ENCODE results near the gene DGKB. TPM values are rescaled to one million over a fixed set of nuclear protein-coding genes. Genes with fewer than 3 reads are reported as not detected.

Gene DGKB
- total RNA-seq, 1 experiment from 2014 or later: not detected

- DNase-seq (ENCODE audit: low read depth, low spot score) (no peak), ATAC-seq (no peak)
- Histone ChIP-seq H3K9me3 (ENCODE audit: control insufficient read depth, insufficient read depth, low read depth, low read length) (no peaks in the 10 kb centered on the region), H3K36me3 (ENCODE audit: control insufficient read depth, insufficient read depth, low read length) (no peaks in the 10 kb centered on the region), H3K27ac (ENCODE audit: low read length) (no peak overlapping the region), H3K27me3 (ENCODE audit: control insufficient read depth, insufficient read depth, low read length) (no peaks in the 10 kb centered on the region), H3K4me1 (ENCODE audit: control insufficient read depth, insufficient read depth, low read length) (no peaks in the 10 kb centered on the region), H3K4me3 (ENCODE audit: low read depth in 2 of 2, low read length in 2 of 2) (no peak overlapping the region)
- in situ Hi-C loops (cut with HindIII; ENCODE audit: low pct_unique_long_range_greater_than_20kb, low sequenced_read_pairs): no loop called here
- CTCF ChIA-PET: no interaction called here
- no peak for TF ChIP-seq CTCF (IDR thresholded peaks at IDR 0.05)
- TF ChIP-seq SIN3A (IDR thresholded peaks at IDR 0.05; ENCODE audit: borderline replicate concordance, insufficient read depth, low read depth, low read length): no peak
- TF ChIP-seq REST (IDR thresholded peaks at IDR 0.05; ENCODE audit: insufficient read depth in 1 of 2, low read depth in 2 of 2, low read length in 1 of 2): no peak
- no peak for TF ChIP-seq POLR2AphosphoS5 (IDR thresholded peaks at IDR 0.05; ENCODE audit: low read depth, low read length)
- TF ChIP-seq TCF7L2 (IDR thresholded peaks at IDR 0.05; ENCODE audit: low read depth, low read length): no peak
- POLR2A ChIA-PET: no interaction called here
- BruUV-seq (replicated peaks): no TSS peak
- intact Hi-C loops (cut with micrococcal nuclease; ENCODE audit: unreplicated experiment): no loop called here
These were observed 561.3 kb downstream of the DGKB start for GRCh38 chr7:14341200-14341775.

- Histone ChIP-seq H3K27me3 (ENCODE audit: control insufficient read depth, insufficient read depth, low read length) (no peaks in the 10 kb centered on the region), H3K27ac (ENCODE audit: low read length) (no peak overlapping the region), H3K4me1 (ENCODE audit: control insufficient read depth, insufficient read depth, low read length) (no peaks in the 10 kb centered on the region), H3K36me3 (ENCODE audit: control insufficient read depth, insufficient read depth, low read length) (no peaks in the 10 kb centered on the region), H3K4me3 (ENCODE audit: low read depth in 2 of 2, low read length in 2 of 2) (no peak overlapping the region), H3K9me3 (ENCODE audit: control insufficient read depth, insufficient read depth, low read depth, low read length) (no peaks in the 10 kb centered on the region)
- ChIA-PET POLR2A (no interaction called here), CTCF (no interaction called here)
- in situ Hi-C loops (cut with HindIII; ENCODE audit: low pct_unique_long_range_greater_than_20kb, low sequenced_read_pairs): no loop called here
- ATAC-seq: no peak
- no peak for DNase-seq (ENCODE audit: low read depth, low spot score)
- BruUV-seq (replicated peaks): no TSS peak
- TF ChIP-seq CTCF (IDR thresholded peaks at IDR 0.05): no peak
- TF ChIP-seq POLR2AphosphoS5 (IDR thresholded peaks at IDR 0.05; ENCODE audit: low read depth, low read length): no peak
- TF ChIP-seq REST (IDR thresholded peaks at IDR 0.05; ENCODE audit: insufficient read depth in 1 of 2, low read depth in 2 of 2, low read length in 1 of 2): no peak
- no peak for TF ChIP-seq SIN3A (IDR thresholded peaks at IDR 0.05; ENCODE audit: borderline replicate concordance, insufficient read depth, low read depth, low read length)
- TF ChIP-seq TCF7L2 (IDR thresholded peaks at IDR 0.05; ENCODE audit: low read depth, low read length): no peak
- intact Hi-C loops (cut with micrococcal nuclease; ENCODE audit: unreplicated experiment): no loop called here
These were observed 562.0 kb downstream of the DGKB start for GRCh38 chr7:14340393-14341074.
